ENCODE measurements around the gene SLC3A2. TPM values are rescaled to one million over a fixed set of nuclear protein-coding genes. Genes with fewer than 3 reads are reported as not detected.

Gene SLC3A2
- total and polyA plus RNA-seq, 8 donors = 131 to 228 (median 180) TPM

GRCh38 chr11:62888406-62888805 is 7.7 kb downstream of the SLC3A2 start:
- TF ChIP-seq CTCF (IDR thresholded peaks at IDR 0.05) = no peak
- Histone ChIP-seq H3K27me3 (no peaks in the 10 kb centered on the region), H3K4me3 (no peak overlapping the region), H3K27ac (peak overlapping the region in 1 of 2 donors; percentile 23), H3K4me1 (peaks cover 26 to 73% of the 10 kb centered on the region in 2 donors), H3K36me3 (peaks cover 4 to 66% of the 10 kb centered on the region in 2 donors), H3K9me3 (no peaks in the 10 kb centered on the region)
- intact Hi-C loops (cut with DNase I) = no loop called here
- no peak for ATAC-seq
- no peak for DNase-seq

- H3K27ac ChIP-seq = peak overlapping the region in 1 of 2 donors; percentile 14
- ATAC-seq = no peak
- H3K27me3 ChIP-seq = no peaks in the 10 kb centered on the region
- TF ChIP-seq CTCF (IDR thresholded peaks at IDR 0.05) = no peak
- DNase-seq = no peak
- H3K36me3 ChIP-seq = peaks cover 4 to 59% of the 10 kb centered on the region in 2 donors
- H3K9me3 ChIP-seq = no peaks in the 10 kb centered on the region
- H3K4me1 ChIP-seq = peaks cover 19 to 66% of the 10 kb centered on the region in 2 donors
- no peak overlapping the region for H3K4me3 ChIP-seq
- intact Hi-C loops (cut with DNase I) = no loop called here
Observed at GRCh38 chr11:62889126-62889483, 8.4 kb downstream of the SLC3A2 start.

- H3K27me3 ChIP-seq = no peaks in the 10 kb centered on the region
- peaks cover 17 to 60% of the 10 kb centered on the region in 2 donors for H3K4me1 ChIP-seq
- TF ChIP-seq CTCF (IDR thresholded peaks at IDR 0.05) = no peak
- peaks cover 4 to 52% of the 10 kb centered on the region in 2 donors for H3K36me3 ChIP-seq
- no peaks in the 10 kb centered on the region for H3K9me3 ChIP-seq
- ATAC-seq = peak; percentile 44
- H3K4me3 ChIP-seq = no peak overlapping the region
- H3K27ac ChIP-seq = peak overlapping the region in 1 of 2 donors; percentile 14
- no peak for DNase-seq
- intact Hi-C loops (cut with DNase I) = no loop called here
Observed at GRCh38 chr11:62889484-62890437, 9.1 kb downstream of the SLC3A2 start.

- peak overlapping the region in 1 of 2 donors; percentile 20 for H3K27ac ChIP-seq
- ATAC-seq (no peak), DNase-seq (no peak)
- TF ChIP-seq CTCF (IDR thresholded peaks at IDR 0.05) = no peak
- no peaks in the 10 kb centered on the region for H3K27me3 ChIP-seq
- H3K4me3 ChIP-seq = no peak overlapping the region
- no peaks in the 10 kb centered on the region for H3K9me3 ChIP-seq
- peaks cover 8 to 42% of the 10 kb centered on the region in 2 donors for H3K4me1 ChIP-seq
- H3K36me3 ChIP-seq = peaks cover 4 to 27% of the 10 kb centered on the region in 2 donors
- intact Hi-C loops (cut with DNase I) = no loop called here
Observed at GRCh38 chr11:62892077-62892922, 11.6 kb downstream of the SLC3A2 start.

- intact Hi-C loops (cut with DNase I) = no loop called here
- TF ChIP-seq CTCF (IDR thresholded peaks at IDR 0.05) = no peak
- H3K27me3 ChIP-seq = no peaks in the 10 kb centered on the region
- no peaks in the 10 kb centered on the region for H3K9me3 ChIP-seq
- no peak overlapping the region for H3K4me3 ChIP-seq
- H3K4me1 ChIP-seq = peaks cover 0 to 14% of the 10 kb centered on the region in 2 donors
- ATAC-seq (no peak), DNase-seq (no peak)
- H3K27ac ChIP-seq = peak overlapping the region in 1 of 2 donors; percentile 58
- no peaks in the 10 kb centered on the region for H3K36me3 ChIP-seq
Observed at GRCh38 chr11:62895501-62895900, 14.8 kb downstream of the SLC3A2 start.

Data from left lung (tissue), 10 donors.